GM19238 (cell line): ENCODE data around the gene STXBP5.

Experiments used
- DNase-seq: peaks from one replicate; pipeline ENCODE4 v3.0.0; 2011; ENCODE audit warnings: low spot score; ENCODE audit not compliant: insufficient read length

Gene STXBP5

GRCh38 chr6:147287869-147288271, 83.7 kb downstream of the STXBP5 start:
- no peak for DNase-seq

DNA sequence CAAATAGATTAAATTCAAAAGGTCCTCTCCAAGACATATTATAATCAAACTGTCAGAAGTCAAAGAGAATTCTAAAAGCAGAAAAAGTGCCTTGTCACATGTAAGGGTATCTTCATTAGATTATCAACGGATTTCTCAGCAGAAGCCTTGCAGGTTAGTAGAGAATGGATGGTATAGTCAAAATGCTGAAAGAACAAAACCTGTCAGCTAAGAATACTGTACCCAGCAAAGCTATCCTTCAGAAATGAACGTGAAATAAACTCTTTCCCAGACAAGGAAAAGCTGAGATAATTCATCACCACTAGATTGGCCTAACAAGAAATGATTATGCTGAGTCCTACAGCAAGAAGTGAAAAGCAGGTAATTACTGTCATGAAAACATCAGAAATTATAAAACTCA, 92.9 kb downstream of the STXBP5 start:
- no peak for DNase-seq

- no peak for DNase-seq
These were observed 93.6 kb downstream of the STXBP5 start for GRCh38 chr6:147297663-147298316.

DNA sequence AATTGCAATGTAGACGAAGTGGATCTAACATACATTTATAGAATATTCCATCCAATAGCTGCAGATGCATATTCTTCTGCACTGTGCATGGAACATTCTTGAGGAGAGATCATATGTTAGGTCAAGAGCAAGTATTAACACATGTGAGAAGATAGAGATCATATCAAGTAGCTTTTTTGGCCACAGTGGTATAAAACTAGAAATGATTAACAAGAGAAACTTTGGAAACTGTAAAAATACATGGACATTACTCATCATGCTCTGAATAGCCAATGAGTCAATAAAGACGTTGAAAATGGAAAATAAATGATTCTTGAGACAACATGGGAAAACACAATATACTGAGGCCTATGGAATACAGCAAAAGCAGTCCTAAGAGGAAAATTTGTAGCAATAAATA, 94.2 kb downstream of the STXBP5 start:
- DNase-seq, result no peak

GRCh38 chr6:147299035-147299434, 94.8 kb downstream of the STXBP5 start:
- no peak for DNase-seq

- no peak for DNase-seq
These were observed 96.9 kb downstream of the STXBP5 start for GRCh38 chr6:147301070-147301469.

- no peak for DNase-seq
These were observed 99.8 kb downstream of the STXBP5 start for GRCh38 chr6:147304016-147304415.

- no peak for DNase-seq
These were observed 106.3 kb downstream of the STXBP5 start for GRCh38 chr6:147310521-147310920.

GRCh38 chr6:147311218-147311617, 107.0 kb downstream of the STXBP5 start:
- no peak for DNase-seq

DNA sequence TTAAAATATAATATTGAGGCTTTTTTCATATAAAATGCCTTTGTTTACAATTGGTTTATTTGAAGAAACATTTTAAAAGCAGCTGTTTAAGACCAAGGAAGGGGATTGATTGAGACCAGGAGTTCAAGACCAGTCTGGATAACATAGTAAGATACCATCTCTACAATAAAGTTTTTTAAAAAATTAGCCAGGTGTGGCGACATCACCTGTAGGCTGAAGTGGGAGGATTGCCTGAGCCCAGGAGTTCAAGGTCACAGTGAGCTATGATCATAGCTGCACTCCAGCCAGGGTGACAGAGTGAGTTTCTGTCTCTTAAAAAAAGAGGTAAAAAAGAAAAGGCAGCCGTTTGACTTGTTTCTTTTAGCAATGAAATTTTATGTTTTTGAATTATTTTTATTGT, 117.0 kb downstream of the STXBP5 start:
- DNase-seq, result no peak

DNA sequence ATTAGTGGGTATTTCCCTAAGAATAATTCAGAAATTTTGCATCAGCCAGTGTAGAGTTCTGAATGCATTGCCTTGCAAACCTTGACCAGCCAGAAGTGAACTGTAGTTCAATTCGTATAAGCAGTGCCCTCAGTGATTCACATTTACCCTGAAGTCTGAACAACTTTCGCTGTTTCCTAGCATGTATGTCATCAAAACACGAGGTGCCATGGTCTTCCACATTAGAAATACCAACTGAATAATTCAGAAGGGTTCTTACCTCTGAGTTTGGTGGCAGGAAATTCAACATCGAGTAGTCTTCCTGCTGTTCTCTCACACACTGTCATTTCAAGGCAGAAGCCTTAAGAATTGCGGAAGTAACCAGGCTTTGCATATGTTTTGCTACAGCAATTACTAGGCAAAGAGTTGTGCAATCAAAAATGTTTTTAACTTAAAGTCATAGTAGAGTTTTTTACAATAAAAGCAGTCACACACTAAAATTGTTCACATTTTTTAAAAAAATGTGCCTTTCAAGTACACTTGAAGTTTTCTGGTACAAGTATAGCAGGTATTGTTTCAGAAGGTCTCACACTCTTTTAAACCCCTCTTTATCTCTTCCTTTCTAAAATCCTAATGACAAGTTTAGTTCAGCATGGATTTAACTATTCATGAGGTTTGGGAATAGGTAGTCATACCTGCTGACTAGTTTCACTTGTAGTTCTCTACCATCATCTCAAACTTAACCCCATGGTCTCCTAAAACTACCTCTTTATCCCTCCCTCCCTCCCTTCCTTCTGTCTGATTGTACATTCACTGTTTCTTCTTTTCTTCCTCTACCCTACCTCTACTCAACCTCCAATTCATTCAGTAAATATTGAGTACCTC, 118.3 kb downstream of the STXBP5 start:
- peak; percentile 14 for DNase-seq

GRCh38 chr6:147325557-147325956, 121.3 kb downstream of the STXBP5 start:
- no peak for DNase-seq

DNA sequence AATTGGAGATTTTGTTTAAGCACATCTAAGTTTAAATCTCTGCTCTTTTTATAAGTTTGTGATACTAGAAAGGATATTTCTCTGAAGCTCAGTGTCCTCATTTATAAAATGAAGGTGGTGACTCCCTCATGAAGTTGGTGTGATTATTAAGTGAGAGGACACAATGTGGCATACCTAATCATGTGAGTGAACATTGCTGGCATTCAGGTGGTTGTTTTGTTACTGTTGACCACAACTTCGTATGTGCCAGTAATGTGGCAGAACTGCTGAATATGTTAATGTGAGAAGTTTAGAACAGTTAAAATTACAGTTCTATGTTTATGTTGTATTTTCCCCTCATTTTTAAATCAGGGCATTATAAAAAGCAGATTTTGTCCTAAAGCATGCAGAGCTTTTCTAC, 127.2 kb downstream of the STXBP5 start:
- no peak for DNase-seq

- DNase-seq, result no peak
These were observed 133.7 kb downstream of the STXBP5 start for GRCh38 chr6:147337921-147338320.

- no peak for DNase-seq
These were observed 137.3 kb downstream of the STXBP5 start for GRCh38 chr6:147341486-147341885.

DNA sequence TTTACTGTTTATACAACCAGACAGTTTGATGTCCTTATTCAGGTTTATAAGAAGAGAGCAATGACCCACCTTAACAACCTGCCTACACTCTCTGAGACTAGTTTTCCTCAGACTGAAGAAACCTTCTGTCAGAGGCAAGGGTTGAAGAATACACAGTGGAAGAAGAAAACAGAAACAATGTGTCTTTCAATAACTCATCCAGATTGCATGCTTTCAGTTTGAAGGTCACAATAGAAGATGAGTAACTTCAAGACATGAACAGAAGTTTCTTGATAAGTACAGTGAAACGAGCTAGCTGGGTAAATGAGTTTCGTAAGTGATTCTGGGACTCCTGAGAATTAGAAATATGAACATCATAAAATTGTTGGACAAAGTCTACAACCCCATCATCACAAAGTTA, 141.7 kb downstream of the STXBP5 start:
- no peak for DNase-seq

DNA sequence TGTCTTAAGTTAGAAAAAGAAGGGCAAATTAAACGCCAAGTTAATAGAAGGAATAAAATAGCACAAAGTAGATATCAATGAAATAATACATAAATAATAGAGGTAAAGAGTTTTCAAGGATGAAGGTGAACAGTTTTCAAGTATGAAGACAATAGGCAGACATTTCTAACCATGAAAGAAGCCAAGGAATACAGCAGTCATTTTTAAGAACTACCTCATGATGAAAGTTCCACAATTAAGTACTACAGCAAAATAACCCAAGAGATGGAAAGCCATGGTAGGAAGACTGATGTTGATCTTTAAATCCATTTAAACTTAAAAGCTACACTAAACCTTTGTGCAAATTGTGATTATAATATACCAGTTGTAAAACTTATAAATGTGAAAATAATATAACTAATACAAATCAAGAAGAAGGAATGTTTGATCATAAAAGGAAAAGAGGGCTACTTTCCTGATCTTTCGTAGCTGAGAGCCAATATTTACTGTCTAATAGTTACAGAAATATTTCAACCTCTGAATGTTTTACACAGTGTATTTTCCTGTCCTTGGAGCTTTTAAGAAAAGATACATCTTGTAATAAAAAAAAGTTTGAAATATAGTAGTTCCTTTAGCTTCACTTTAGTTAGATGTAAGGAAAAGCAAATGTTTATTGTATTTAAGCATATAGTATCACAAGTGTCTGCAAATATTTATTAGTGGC, 143.1 kb downstream of the STXBP5 start:
- DNase-seq, result no peak

GRCh38 chr6:147347882-147348575, 143.8 kb downstream of the STXBP5 start:
- no peak for DNase-seq

- no peak for DNase-seq
These were observed 157.2 kb downstream of the STXBP5 start for GRCh38 chr6:147361311-147361981.

- DNase-seq, result no peak
These were observed 162.1 kb downstream of the STXBP5 start for GRCh38 chr6:147366290-147366689.

DNA sequence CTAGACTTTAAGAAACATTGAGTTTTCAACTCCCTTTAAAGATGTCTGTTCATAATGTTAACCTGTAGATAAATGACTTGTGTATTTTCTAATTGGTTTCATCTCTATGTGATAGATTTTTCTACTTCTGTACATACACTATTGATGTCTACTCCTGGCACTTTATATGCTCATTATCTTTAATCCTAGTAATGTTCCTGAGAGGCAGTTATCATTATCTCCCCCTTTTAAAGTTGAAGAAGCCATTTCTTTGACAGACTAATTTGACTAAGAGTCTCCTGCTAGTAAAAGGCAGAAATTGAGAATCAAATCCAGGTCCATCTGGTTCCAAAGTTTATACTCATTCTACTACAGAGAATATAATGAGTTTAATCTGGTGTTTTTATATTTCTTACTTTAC, 167.1 kb downstream of the STXBP5 start:
- DNase-seq, result no peak
